Activated T-cell treated with anti-CD3 and anti-CD28 coated beads, Interleukin-2, amount 50 U/mL, for 72 hours (primary cell): ENCODE results near the gene ART5. TPM values are rescaled to one million over a fixed set of nuclear protein-coding genes. Genes with fewer than 3 reads are reported as not detected.
"Not testable (repeated sequence)": the region's sequence is repeated elsewhere in the genome, so short reads cannot be mapped to it uniquely, and the experiment has no call there.

Experiments
- ATAC-seq, 2 donors: fragments of 150-1000 bp; cut with Tn5 transposase; replicated peaks in 1 of 2; 2 replicates each; pipeline ENCODE4 v1.10.0; 2021; ENCODE audit warnings: moderate library complexity in 2 of 2, mild to moderate bottlenecking in 1 of 2
- DNase-seq, 2 donors: peaks; one replicate each; pipeline ENCODE4 v3.0.0; 2021 to 2022; ENCODE audit warnings: mixed read lengths in 1 of 2
- H3K27ac Mint-ChIP-seq: one replicate; pipeline ENCODE4 v1.8.0; 2022; ENCODE audit warnings: mild to moderate bottlenecking, moderate library complexity, mixed read lengths
- H3K27me3 Mint-ChIP-seq: one replicate; pipeline ENCODE4 v1.8.0; 2022; ENCODE audit warnings: low read depth, mixed read lengths
- H3K36me3 Mint-ChIP-seq, 2 donors: one replicate each; pipeline ENCODE4 v1.8.0; 2022; ENCODE audit warnings: mixed read lengths in 2 of 2, mild to moderate bottlenecking in 1 of 2; ENCODE audit not compliant: insufficient read depth in 2 of 2
- H3K4me1 Mint-ChIP-seq: one replicate; pipeline ENCODE4 v1.8.0; 2022; ENCODE audit warnings: low read depth, mixed read lengths
- H3K4me3 Mint-ChIP-seq, 2 donors: one replicate each; pipeline ENCODE4 v1.8.0; 2022; ENCODE audit warnings: mild to moderate bottlenecking in 2 of 2, mixed read lengths in 2 of 2, moderate library complexity in 2 of 2
- H3K9me3 Mint-ChIP-seq, 2 donors: one replicate each; pipeline ENCODE4 v1.8.0; 2022; ENCODE audit warnings: mixed read lengths in 2 of 2
- total RNA-seq, 2 donors: library from RNA; stranded (reverse); gene quantifications; one replicate each; pipeline ENCODE4 v1.2.3, GENCODE V29; 2022

ART5 gene
- total RNA-seq, 2 donors from 2014 or later, result not detected

DNA sequence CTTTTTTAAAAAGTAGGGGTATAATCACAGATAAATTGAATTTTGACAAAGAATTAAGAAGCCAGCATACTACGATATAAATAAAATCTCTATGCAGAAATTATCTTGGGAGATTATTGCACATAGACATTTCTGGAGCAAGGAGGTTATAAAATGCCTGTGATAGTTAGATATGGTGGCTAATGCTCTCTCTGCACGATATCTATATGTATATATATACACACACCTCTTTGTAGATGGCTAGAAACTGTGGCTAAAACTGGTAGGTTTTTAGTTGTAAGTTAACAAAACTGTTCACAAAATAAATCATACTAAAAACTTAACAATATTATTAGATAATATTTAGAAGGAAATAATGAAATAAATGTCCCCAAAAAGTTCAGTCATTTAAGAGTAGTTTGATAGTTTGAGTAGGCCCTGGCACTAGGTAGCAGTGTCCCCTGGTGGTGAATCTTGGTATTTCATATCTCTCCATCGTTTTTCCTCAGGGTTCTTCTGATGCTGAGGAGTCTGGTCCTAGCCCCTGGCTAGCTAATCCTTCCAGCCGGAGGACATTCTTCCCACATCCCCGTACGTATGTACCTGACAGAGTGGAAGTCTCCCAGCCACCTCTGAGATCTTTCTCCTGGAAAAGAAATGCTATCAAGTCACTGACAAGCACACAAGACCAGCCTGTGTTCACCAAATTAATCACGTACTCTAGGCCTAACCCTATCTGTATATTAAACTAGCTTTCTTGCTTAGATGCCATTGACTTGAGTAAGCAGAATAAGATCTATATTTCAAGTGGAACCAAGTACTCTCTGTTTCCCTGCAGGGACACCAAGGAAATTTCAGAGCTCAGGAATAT is 32.2 kb downstream of the ART5 start:
- Mint-ChIP-seq H3K4me3 (no peak overlapping the region), H3K4me1 (peaks cover 10% of the 10 kb centered on the region), H3K27me3 (no peaks in the 10 kb centered on the region), H3K36me3 (no peaks in the 10 kb centered on the region), H3K9me3 (no peaks in the 10 kb centered on the region), H3K27ac (no peak overlapping the region)
- DNase-seq, result peak; percentile 26 to 48
- ATAC-seq, result peak in 1 of 2 donors; percentile 37

GRCh38 chr11:3605771-3606203 is 36.0 kb downstream of the ART5 start:
- ATAC-seq, result no peak
- H3K9me3 Mint-ChIP-seq, result no peaks in the 10 kb centered on the region
- H3K27me3 Mint-ChIP-seq, result no peaks in the 10 kb centered on the region
- no peak for DNase-seq
- no peak overlapping the region for H3K4me3 Mint-ChIP-seq
- no peaks in the 10 kb centered on the region for H3K36me3 Mint-ChIP-seq
- H3K4me1 Mint-ChIP-seq, result no peaks in the 10 kb centered on the region
- no peak overlapping the region for H3K27ac Mint-ChIP-seq

DNA sequence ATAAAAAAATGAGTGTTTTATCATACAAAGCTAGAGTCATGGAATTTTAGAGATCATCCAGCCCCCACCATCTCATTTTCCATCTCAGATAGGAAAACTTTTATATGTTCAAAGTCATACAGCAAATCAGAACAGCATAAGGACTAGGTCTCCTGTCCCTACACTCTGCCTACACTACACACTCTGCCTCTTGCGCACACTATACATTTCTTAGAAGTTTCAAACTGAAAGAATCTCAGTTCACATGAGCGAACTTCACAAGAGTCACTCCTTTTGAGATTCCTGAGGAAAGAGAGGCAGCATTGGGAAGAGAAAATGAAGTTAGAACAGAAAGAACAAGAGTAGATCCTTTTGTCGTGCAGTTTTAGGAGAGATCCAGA is 36.5 kb downstream of the ART5 start:
- ATAC-seq, result no peak
- no peaks in the 10 kb centered on the region for H3K9me3 Mint-ChIP-seq

DNA sequence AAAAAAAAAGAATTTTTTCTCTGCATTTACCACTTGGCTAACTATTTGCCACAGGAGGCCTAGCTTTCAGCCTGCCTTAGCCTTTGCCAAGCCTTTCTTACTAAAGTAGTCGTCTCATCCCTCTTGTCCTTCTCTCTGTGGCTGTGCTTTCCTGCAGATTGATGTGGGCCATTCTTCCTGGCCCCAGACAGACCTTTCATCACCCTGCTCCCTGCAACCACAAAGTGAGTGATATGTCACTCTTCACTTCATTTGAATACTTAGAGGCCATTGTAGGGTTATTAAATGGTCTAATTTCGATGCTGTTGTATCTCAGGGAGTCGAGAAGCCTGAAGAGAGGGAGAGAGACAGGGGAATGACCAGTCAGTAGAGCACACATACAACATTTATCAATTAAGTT is 37.6 kb downstream of the ART5 start:
- no peaks in the 10 kb centered on the region for H3K4me1 Mint-ChIP-seq
- H3K4me3 Mint-ChIP-seq, result no peak overlapping the region
- no peaks in the 10 kb centered on the region for H3K27me3 Mint-ChIP-seq
- ATAC-seq, result no peak
- no peak for DNase-seq
- H3K9me3 Mint-ChIP-seq, result no peaks in the 10 kb centered on the region
- H3K36me3 Mint-ChIP-seq, result no peaks in the 10 kb centered on the region
- H3K27ac Mint-ChIP-seq, result no peak overlapping the region

More for the DNA sequence above, 36.5 kb downstream of the ART5 start:
- Mint-ChIP-seq H3K27ac (peak overlapping the region; percentile 17), H3K4me1 (no peaks in the 10 kb centered on the region), H3K36me3 (no peaks in the 10 kb centered on the region), H3K27me3 (no peaks in the 10 kb centered on the region), H3K4me3 (no peak overlapping the region)
- no peak for DNase-seq

DNA sequence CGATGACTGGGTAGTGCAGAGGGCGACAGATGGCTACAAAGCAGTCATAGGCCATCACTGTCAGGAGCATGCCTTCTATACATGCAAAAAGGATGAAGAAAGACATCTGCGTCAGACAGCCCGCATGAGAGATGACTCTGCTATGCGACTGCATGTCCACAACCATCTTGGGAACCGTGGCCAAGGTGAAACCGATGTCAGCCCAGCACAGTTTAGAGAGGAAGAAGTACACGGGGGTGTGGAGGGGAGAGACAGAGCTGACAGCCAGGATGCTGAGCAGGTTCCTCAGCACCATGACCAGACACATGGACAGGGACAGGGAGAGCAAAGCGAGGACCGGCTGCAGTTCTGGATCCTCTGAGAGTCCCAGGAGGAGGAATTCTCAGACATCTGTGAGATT is 41.6 kb downstream of the ART5 start:
- not testable (repeated sequence) for H3K27ac Mint-ChIP-seq, H3K27me3 Mint-ChIP-seq

DNA sequence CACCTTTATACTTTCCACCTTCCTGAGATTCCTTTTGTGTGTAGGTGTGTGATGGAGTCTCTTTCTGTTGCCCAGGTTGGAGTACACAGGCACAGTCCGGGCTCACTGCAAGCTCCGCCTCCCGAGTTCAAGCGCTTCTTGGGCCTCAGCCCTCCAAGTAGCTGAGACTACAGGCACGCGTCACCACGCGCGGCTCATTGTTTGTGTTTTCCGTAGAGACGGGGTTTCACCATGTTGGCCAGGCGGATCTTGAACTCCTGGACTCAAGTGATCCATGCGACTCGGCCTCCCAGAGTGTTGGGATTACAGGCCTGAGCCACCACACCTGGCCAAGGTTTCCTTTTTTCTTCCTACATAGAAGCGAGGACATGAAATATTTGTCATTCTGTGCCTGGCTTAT is 44.0 kb downstream of the ART5 start:
- H3K36me3 Mint-ChIP-seq, ATAC-seq, H3K27ac Mint-ChIP-seq, H3K9me3 Mint-ChIP-seq, H3K4me3 Mint-ChIP-seq, DNase-seq, H3K27me3 Mint-ChIP-seq, H3K4me1 Mint-ChIP-seq: not testable (repeated sequence)

More for the DNA sequence above, 41.6 kb downstream of the ART5 start:
- not testable (repeated sequence) for ATAC-seq, DNase-seq, H3K4me1 Mint-ChIP-seq, H3K4me3 Mint-ChIP-seq, H3K36me3 Mint-ChIP-seq, H3K9me3 Mint-ChIP-seq

DNA sequence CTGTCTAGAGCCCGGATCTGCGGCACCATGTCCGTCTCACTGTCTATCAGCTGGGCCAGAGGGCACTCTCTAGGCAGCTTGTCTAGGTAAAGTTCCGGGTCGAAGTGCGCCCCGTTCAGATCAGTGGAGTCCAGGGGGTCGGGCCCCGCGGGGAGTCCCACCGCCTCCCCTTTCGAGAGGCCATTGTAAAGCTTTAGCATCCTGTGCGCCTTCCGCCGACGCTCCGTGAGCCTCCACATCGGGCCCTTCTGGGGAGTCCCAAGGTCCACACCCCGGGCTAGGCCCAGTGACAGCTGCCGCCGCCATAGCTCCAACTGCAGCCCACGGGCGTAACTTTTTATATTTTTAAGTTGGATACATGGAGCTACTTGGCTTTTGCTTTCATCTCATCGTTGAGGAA is 50.5 kb downstream of the ART5 start:
- H3K27ac Mint-ChIP-seq, H3K4me1 Mint-ChIP-seq, DNase-seq, H3K36me3 Mint-ChIP-seq, H3K4me3 Mint-ChIP-seq, H3K9me3 Mint-ChIP-seq, ATAC-seq: not testable (repeated sequence)
- peaks cover 15% of the 10 kb centered on the region for H3K27me3 Mint-ChIP-seq

GRCh38 chr11:3590193-3590592 is 51.6 kb downstream of the ART5 start:
- not testable (repeated sequence) for H3K4me3 Mint-ChIP-seq, DNase-seq, H3K27ac Mint-ChIP-seq, H3K4me1 Mint-ChIP-seq, H3K36me3 Mint-ChIP-seq, ATAC-seq, H3K9me3 Mint-ChIP-seq
- H3K27me3 Mint-ChIP-seq, result peaks cover 17% of the 10 kb centered on the region

GRCh38 chr11:3588776-3589175 is 53.0 kb downstream of the ART5 start:
- not testable (repeated sequence) for ATAC-seq, H3K4me1 Mint-ChIP-seq, H3K36me3 Mint-ChIP-seq, H3K9me3 Mint-ChIP-seq, DNase-seq, H3K27ac Mint-ChIP-seq, H3K4me3 Mint-ChIP-seq
- H3K27me3 Mint-ChIP-seq, result peaks cover 17% of the 10 kb centered on the region

Other genes starting within 250 kb of the ART5 start
- gene ART1, start 3.1 kb upstream of the ART5 start, total RNA-seq, result not detected
- 1 to 10 TPM; 1.9 to 2.8 TPM for gene CHRNA10, start 29.4 kb upstream of the ART5 start, total RNA-seq
- gene NUP98, start 155.6 kb upstream of the ART5 start, total RNA-seq, result 100 to 1,000 TPM; 141 to 149 TPM
- gene PGAP2, start 166.6 kb upstream of the ART5 start, total RNA-seq, result 10 to 100 TPM; 37.6 to 45.9 TPM
- gene RHOG, start 199.0 kb upstream of the ART5 start, total RNA-seq, result 100 to 1,000 TPM; 196 to 215 TPM
- gene STIM1, start 213.7 kb upstream of the ART5 start, total RNA-seq, result 100 to 1,000 TPM; 129 to 157 TPM